Nephron progenitor cell (in vitro differentiated cells): ENCODE data around the gene CXCR1.

Experiments used
- DNase-seq: peaks from one replicate; pipeline ENCODE4 v3.0.0; 2021
- H3K27ac Mint-ChIP-seq: 2 replicates; pipeline ENCODE4 v1.8.0; 2021; ENCODE audit warnings: mild to moderate bottlenecking, moderate library complexity, mixed read lengths
- H3K27me3 Mint-ChIP-seq: 2 replicates; pipeline ENCODE4 v1.8.0; 2021; ENCODE audit warnings: mild to moderate bottlenecking, low read depth, mixed read lengths; ENCODE audit not compliant: poor library complexity
- H3K36me3 Mint-ChIP-seq: 2 replicates; pipeline ENCODE4 v1.8.0; 2021; ENCODE audit warnings: low read depth, mixed read lengths
- H3K4me1 Mint-ChIP-seq: 2 replicates; pipeline ENCODE4 v1.8.0; 2021; ENCODE audit warnings: mixed read lengths
- H3K4me3 Mint-ChIP-seq: 2 replicates; pipeline ENCODE4 v1.8.0; 2021; ENCODE audit warnings: mild to moderate bottlenecking, moderate library complexity, mixed read lengths
- H3K9me3 Mint-ChIP-seq: 2 replicates; pipeline ENCODE4 v1.8.0; 2021; ENCODE audit warnings: mild to moderate bottlenecking, moderate library complexity, mixed read lengths
- CTCF ChIP-seq: fragments of 200-600 bp; sonication (generic); IDR thresholded peaks from 2 replicates; pipeline ENCODE4 v1.5.0; 2021; ENCODE audit warnings: antibody characterized with exemption

CXCR1 gene

GRCh38 chr2:218145124-218145523, 21.6 kb downstream of the CXCR1 start:
- Mint-ChIP-seq H3K27ac (no peak overlapping the region), H3K4me3 (no peak overlapping the region), H3K27me3 (peaks cover 59% of the 10 kb centered on the region), H3K4me1 (no peaks in the 10 kb centered on the region), H3K36me3 (no peaks in the 10 kb centered on the region), H3K9me3 (peaks cover 18% of the 10 kb centered on the region)
- TF ChIP-seq CTCF, result no peak
- no peak for DNase-seq

DNA sequence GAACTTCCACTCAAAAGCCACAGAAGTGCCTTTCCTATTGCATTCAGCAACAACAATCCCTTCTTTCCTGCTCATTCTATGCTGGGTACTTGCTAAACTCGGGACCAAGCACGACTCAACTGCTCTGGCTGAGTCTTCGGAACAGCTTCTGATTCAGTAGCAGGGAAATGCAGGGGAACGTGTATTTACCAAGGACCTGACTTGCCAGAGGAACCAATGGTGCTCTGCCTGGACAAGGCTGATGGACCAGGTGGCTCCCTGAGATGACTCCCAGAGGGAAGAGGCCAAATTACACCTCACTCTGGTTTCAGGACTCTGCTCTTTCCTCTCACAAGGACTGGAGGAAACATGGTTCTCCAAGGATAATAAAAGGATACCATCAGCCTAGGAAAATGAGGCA, 28.7 kb downstream of the CXCR1 start:
- no peak overlapping the region for H3K27ac Mint-ChIP-seq
- no peak for TF ChIP-seq CTCF
- H3K27me3 Mint-ChIP-seq, result peaks cover 59% of the 10 kb centered on the region

GRCh38 chr2:218137514-218137913, 29.2 kb downstream of the CXCR1 start:
- Mint-ChIP-seq H3K4me1 (no peaks in the 10 kb centered on the region), H3K36me3 (no peaks in the 10 kb centered on the region), H3K27me3 (peaks cover 56% of the 10 kb centered on the region), H3K27ac (no peak overlapping the region), H3K4me3 (no peak overlapping the region), H3K9me3 (peaks cover 4% of the 10 kb centered on the region)
- TF ChIP-seq CTCF, result no peak
- no peak for DNase-seq

More for the DNA sequence above, 28.7 kb downstream of the CXCR1 start:
- H3K36me3 Mint-ChIP-seq, result no peaks in the 10 kb centered on the region
- DNase-seq, result no peak
- H3K4me1 Mint-ChIP-seq, result no peaks in the 10 kb centered on the region
- peaks cover 4% of the 10 kb centered on the region for H3K9me3 Mint-ChIP-seq
- no peak overlapping the region for H3K4me3 Mint-ChIP-seq

- H3K27ac Mint-ChIP-seq, result no peak overlapping the region
- TF ChIP-seq CTCF, result no peak
- H3K4me3 Mint-ChIP-seq, result no peak overlapping the region
- peaks cover 21% of the 10 kb centered on the region for H3K27me3 Mint-ChIP-seq
- H3K36me3 Mint-ChIP-seq, result no peaks in the 10 kb centered on the region
- H3K4me1 Mint-ChIP-seq, result peaks cover 5% of the 10 kb centered on the region
- DNase-seq, result no peak
- H3K9me3 Mint-ChIP-seq, result peaks cover under 1% of the 10 kb centered on the region
Observed at GRCh38 chr2:218130822-218131221, 35.9 kb downstream of the CXCR1 start.

GRCh38 chr2:218130377-218130776, 36.4 kb downstream of the CXCR1 start:
- H3K4me1 Mint-ChIP-seq, result peaks cover 10% of the 10 kb centered on the region
- no peak for TF ChIP-seq CTCF
- no peaks in the 10 kb centered on the region for H3K36me3 Mint-ChIP-seq
- peaks cover 17% of the 10 kb centered on the region for H3K27me3 Mint-ChIP-seq
- H3K4me3 Mint-ChIP-seq, result no peak overlapping the region
- DNase-seq, result no peak
- no peaks in the 10 kb centered on the region for H3K9me3 Mint-ChIP-seq
- no peak overlapping the region for H3K27ac Mint-ChIP-seq

GRCh38 chr2:218129458-218130135, 37.2 kb downstream of the CXCR1 start:
- DNase-seq, result no peak
- no peak overlapping the region for H3K27ac Mint-ChIP-seq
- peaks cover 12% of the 10 kb centered on the region for H3K4me1 Mint-ChIP-seq
- no peaks in the 10 kb centered on the region for H3K36me3 Mint-ChIP-seq
- no peaks in the 10 kb centered on the region for H3K9me3 Mint-ChIP-seq
- H3K27me3 Mint-ChIP-seq, result peaks cover 12% of the 10 kb centered on the region
- TF ChIP-seq CTCF, result no peak
- H3K4me3 Mint-ChIP-seq, result no peak overlapping the region
